PC-3 (cell line): ENCODE data around the gene UBE3A.

ENCODE experiments used
- CTCF ChIP-seq: fragments of 300-600 bp; sonication (generic); conservative IDR thresholded peaks from 2 replicates; pipeline ENCODE4 v1.5.1; 2017; ENCODE audit warnings: antibody characterized with exemption, low read depth, mild to moderate bottlenecking, low read length
- EZH2 ChIP-seq: fragments of 300-600 bp; sonication (generic); IDR thresholded peaks from one replicate; pipeline ENCODE4 v1.6.1; 2017; ENCODE audit warnings: antibody characterized with exemption, mild to moderate bottlenecking, low read length; ENCODE audit not compliant: unreplicated experiment
- EZH2phosphoT487 ChIP-seq: fragments of 300-600 bp; sonication (generic); IDR thresholded peaks from 2 replicates; pipeline ENCODE4 v1.6.1; 2018; ENCODE audit warnings: mild to moderate bottlenecking, antibody characterized with exemption, low read length, borderline replicate concordance

- TF ChIP-seq CTCF (no peak), EZH2 (no peak), EZH2phosphoT487 (no peak)
These were observed 3.2 kb downstream of the UBE3A start for GRCh38 chr15:25435474-25436243.
